ENCODE data around the gene MEGF6.
A peak's percentile ranks its signal among the peaks of the same experiment; 100 is the strongest.

Gene MEGF6

DNA sequence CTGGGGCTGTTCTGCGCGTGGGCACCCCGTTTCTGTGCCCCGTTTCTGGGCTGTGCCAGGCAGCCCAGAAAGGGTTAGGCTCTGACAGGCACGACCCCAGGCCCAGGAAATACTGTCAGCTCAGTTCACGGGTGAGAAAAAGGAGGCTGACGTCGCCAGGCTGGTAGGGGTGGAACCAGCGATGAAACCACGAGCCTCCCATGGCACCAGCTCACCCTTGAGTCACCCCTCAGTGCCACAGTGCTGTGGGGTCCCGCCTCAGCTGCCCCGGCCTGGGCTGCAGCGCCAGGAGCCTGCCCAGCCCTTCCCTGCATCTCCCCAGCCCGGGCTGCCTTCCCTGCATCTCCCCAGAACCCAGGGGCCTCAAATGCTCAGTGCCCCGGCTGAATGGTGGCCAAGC, 11.5 kb downstream of the MEGF6 start:
- Histone ChIP-seq H3K4me2 (ENCODE audit: low read length) (no peak overlapping the region), H3K4me1 (ENCODE audit: control insufficient read depth, low read length) (peaks cover 26% of the 10 kb centered on the region), H3K9me2 (replicated peaks; ENCODE audit: control insufficient read depth, low read length) (no peaks in the 10 kb centered on the region), H3K27me3 (ENCODE audit: control insufficient read depth, low read length) (no peaks in the 10 kb centered on the region), H3F3A (ENCODE audit: control insufficient read depth, insufficient read depth) (0 out of 2 replicates have a peak, but pooled peaks cover 5% of the 10 kb centered on the region), H3K27ac (ENCODE audit: low read depth, low read length) (no peak overlapping the region), H3K79me2 (ENCODE audit: control insufficient read depth, low read length) (no peaks in the 10 kb centered on the region), H3K9me3 (ENCODE audit: control insufficient read depth, insufficient read depth, low read length) (no peaks in the 10 kb centered on the region), H4K20me1 (ENCODE audit: control insufficient read depth, insufficient read depth, low read depth, low read length) (no peaks in the 10 kb centered on the region), H3K36me3 (ENCODE audit: control insufficient read depth, low read length) (no peaks in the 10 kb centered on the region), H3K4me3 (ENCODE audit: low read length) (no peak overlapping the region)
- TF ChIP-seq CTCF (IDR thresholded peaks at IDR 0.05; ENCODE audit: low read depth, low read length, poor library complexity, severe bottlenecking) (no peak), EZH2phosphoT487 (IDR thresholded peaks at IDR 0.05; ENCODE audit: borderline replicate concordance, low read length) (no peak)

- Histone ChIP-seq H3K4me1 (ENCODE audit: control insufficient read depth, low read length) (peaks cover 26% of the 10 kb centered on the region), H3K27ac (ENCODE audit: low read depth, low read length) (no peak overlapping the region), H3K9me2 (replicated peaks; ENCODE audit: control insufficient read depth, low read length) (no peaks in the 10 kb centered on the region), H3K36me3 (ENCODE audit: control insufficient read depth, low read length) (no peaks in the 10 kb centered on the region), H3K4me3 (ENCODE audit: low read length) (no peak overlapping the region), H3K79me2 (ENCODE audit: control insufficient read depth, low read length) (no peaks in the 10 kb centered on the region), H3F3A (ENCODE audit: control insufficient read depth, insufficient read depth) (0 out of 2 replicates have a peak, but pooled peaks cover 5% of the 10 kb centered on the region), H3K27me3 (ENCODE audit: control insufficient read depth, low read length) (no peaks in the 10 kb centered on the region), H3K9me3 (ENCODE audit: control insufficient read depth, insufficient read depth, low read length) (no peaks in the 10 kb centered on the region), H4K20me1 (ENCODE audit: control insufficient read depth, insufficient read depth, low read depth, low read length) (no peaks in the 10 kb centered on the region), H3K4me2 (ENCODE audit: low read length) (no peak overlapping the region)
- TF ChIP-seq CTCF (IDR thresholded peaks at IDR 0.05; ENCODE audit: low read depth, low read length, poor library complexity, severe bottlenecking) (no peak), EZH2phosphoT487 (IDR thresholded peaks at IDR 0.05; ENCODE audit: borderline replicate concordance, low read length) (no peak)
Measured at GRCh38 chr1:3599286-3599811, 12.0 kb downstream of the MEGF6 start.

GRCh38 chr1:3598522-3599285, 12.6 kb downstream of the MEGF6 start:
- no peaks in the 10 kb centered on the region for H3K36me3 ChIP-seq (ENCODE audit: control insufficient read depth, low read length)
- H3K27ac ChIP-seq (ENCODE audit: low read depth, low read length), result peak overlapping the region; percentile 77
- no peaks in the 10 kb centered on the region for H4K20me1 ChIP-seq (ENCODE audit: control insufficient read depth, insufficient read depth, low read depth, low read length)
- H3K4me2 ChIP-seq (ENCODE audit: low read length), result peak overlapping the region; percentile 58
- H3K4me3 ChIP-seq (ENCODE audit: low read length), result peak overlapping the region; percentile 27
- H3K79me2 ChIP-seq (ENCODE audit: control insufficient read depth, low read length), result no peaks in the 10 kb centered on the region
- H3F3A ChIP-seq (ENCODE audit: control insufficient read depth, insufficient read depth), result 0 out of 2 replicates have a peak, but pooled peaks cover 5% of the 10 kb centered on the region
- no peak for TF ChIP-seq CTCF (IDR thresholded peaks at IDR 0.05; ENCODE audit: low read depth, low read length, poor library complexity, severe bottlenecking)
- H3K9me2 ChIP-seq (replicated peaks; ENCODE audit: control insufficient read depth, low read length), result no peaks in the 10 kb centered on the region
- peaks cover 30% of the 10 kb centered on the region for H3K4me1 ChIP-seq (ENCODE audit: control insufficient read depth, low read length)
- no peaks in the 10 kb centered on the region for H3K9me3 ChIP-seq (ENCODE audit: control insufficient read depth, insufficient read depth, low read length)
- no peaks in the 10 kb centered on the region for H3K27me3 ChIP-seq (ENCODE audit: control insufficient read depth, low read length)
